Measurements from ENCODE around the gene H2AZ2.

DNA sequence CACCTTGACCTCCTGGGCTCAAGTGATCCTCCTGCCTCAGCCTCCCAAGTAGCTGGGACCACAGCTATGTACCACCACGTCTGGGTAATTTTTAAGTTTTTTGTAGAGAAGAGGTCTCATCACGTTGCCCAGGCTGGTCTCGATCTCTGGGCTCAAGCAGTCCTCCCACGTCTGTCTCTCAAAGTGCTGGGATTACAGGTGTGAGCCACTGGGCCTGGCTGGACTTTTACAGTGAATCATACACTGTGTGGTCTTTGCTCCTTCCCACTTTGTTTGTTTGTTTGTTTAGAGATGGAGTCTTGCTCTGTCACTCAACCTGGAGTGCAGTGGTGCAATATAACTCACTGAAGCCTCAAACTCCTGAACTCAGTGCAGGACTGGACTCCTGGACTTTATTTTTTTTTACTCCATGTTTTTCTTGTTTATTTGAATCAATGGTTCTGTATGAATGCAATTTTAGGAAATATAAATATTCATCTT is 38.9 kb downstream of the H2AZ2 start:
- TF ChIP-seq POLR2AphosphoS5 (IDR thresholded peaks at IDR 0.05; ENCODE audit: low read depth, low read length), result no peak
- TF ChIP-seq TAF1 (IDR thresholded peaks at IDR 0.05; ENCODE audit: borderline replicate concordance, insufficient read depth, low read length), result no peak
- TF ChIP-seq SIN3A (IDR thresholded peaks at IDR 0.05; ENCODE audit: borderline replicate concordance, insufficient read depth, low read length), result no peak
- TF ChIP-seq, protein P1, sequence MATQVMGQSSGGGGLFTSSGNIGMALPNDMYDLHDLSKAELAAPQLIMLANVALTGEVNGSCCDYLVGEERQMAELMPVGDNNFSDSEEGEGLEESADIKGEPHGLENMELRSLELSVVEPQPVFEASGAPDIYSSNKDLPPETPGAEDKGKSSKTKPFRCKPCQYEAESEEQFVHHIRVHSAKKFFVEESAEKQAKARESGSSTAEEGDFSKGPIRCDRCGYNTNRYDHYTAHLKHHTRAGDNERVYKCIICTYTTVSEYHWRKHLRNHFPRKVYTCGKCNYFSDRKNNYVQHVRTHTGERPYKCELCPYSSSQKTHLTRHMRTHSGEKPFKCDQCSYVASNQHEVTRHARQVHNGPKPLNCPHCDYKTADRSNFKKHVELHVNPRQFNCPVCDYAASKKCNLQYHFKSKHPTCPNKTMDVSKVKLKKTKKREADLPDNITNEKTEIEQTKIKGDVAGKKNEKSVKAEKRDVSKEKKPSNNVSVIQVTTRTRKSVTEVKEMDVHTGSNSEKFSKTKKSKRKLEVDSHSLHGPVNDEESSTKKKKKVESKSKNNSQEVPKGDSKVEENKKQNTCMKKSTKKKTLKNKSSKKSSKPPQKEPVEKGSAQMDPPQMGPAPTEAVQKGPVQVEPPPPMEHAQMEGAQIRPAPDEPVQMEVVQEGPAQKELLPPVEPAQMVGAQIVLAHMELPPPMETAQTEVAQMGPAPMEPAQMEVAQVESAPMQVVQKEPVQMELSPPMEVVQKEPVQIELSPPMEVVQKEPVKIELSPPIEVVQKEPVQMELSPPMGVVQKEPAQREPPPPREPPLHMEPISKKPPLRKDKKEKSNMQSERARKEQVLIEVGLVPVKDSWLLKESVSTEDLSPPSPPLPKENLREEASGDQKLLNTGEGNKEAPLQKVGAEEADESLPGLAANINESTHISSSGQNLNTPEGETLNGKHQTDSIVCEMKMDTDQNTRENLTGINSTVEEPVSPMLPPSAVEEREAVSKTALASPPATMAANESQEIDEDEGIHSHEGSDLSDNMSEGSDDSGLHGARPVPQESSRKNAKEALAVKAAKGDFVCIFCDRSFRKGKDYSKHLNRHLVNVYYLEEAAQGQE (IDR thresholded peaks at IDR 0.05; ENCODE audit: insufficient read depth in 1 of 2, low read depth in 2 of 2, low read length in 2 of 2), result no peak
- TF ChIP-seq FOXP2 (optimal IDR thresholded peaks at IDR 0.05; ENCODE audit: borderline replicate concordance, extremely low read depth, extremely low read length, insufficient read depth), result no peak

Measured in PFSK-1 (cell line).